Ascending aorta (tissue), 2 donors: Measurements from ENCODE around the gene NCK1. TPM values are rescaled to one million over a fixed set of nuclear protein-coding genes. Genes with fewer than 3 reads are reported as not detected.

Source experiments
- DNase-seq, 2 donors: peaks; one replicate each; pipeline ENCODE4 v3.0.0-alpha.2; 2019; ENCODE audit warnings: low spot score in 2 of 2
- H3K27ac ChIP-seq, 2 donors: fragments of 200-600 bp; sonication (generic); one replicate each; pipeline ENCODE4 v1.5.1; 2016 to 2017; ENCODE audit warnings: mild to moderate bottlenecking in 1 of 2
- H3K27me3 ChIP-seq: fragments of 200-600 bp; sonication (generic); one replicate; pipeline ENCODE4 v1.5.1; 2017
- H3K36me3 ChIP-seq, 2 donors: fragments of 200-600 bp; sonication (generic); one replicate each; pipeline ENCODE4 v1.5.1; 2016
- H3K4me1 ChIP-seq, 2 donors: fragments of 200-600 bp; sonication (generic); one replicate each; pipeline ENCODE4 v1.5.1; 2016 to 2017; ENCODE audit warnings: mild to moderate bottlenecking in 1 of 2
- H3K4me3 ChIP-seq, 2 donors: fragments of 200-600 bp; sonication (generic); one replicate each; pipeline ENCODE4 v1.5.1; 2016 to 2017; ENCODE audit warnings: mild to moderate bottlenecking in 1 of 2
- H3K9me3 ChIP-seq, 2 donors: fragments of 200-600 bp; sonication (generic); one replicate each; pipeline ENCODE4 v1.5.1; 2016
- CTCF ChIP-seq, 3 experiments: fragments of 200-600 bp in 2 of 3; fragments of 450-650 bp in 1 of 3; sonication (generic) in 2 of 3; IDR thresholded peaks; one replicate each; pipeline ENCODE4 v1.5.1; 2016 to 2019; ENCODE audit warnings: antibody characterized with exemption in 3 of 3, mild to moderate bottlenecking in 1 of 3, moderate library complexity in 1 of 3
- intact Hi-C: fragments of 100-400 bp; cut with DNase I; formaldehyde crosslinking; loops from one replicate; pipeline ENCODE4 v1.15.1; 2023
- total RNA-seq: library from RNA; depleted of rRNA; stranded (reverse); fragments of >200 nt; gene quantifications from one replicate; pipeline ENCODE4 v1.1.0, GENCODE V29; 2016

Gene NCK1
- total RNA-seq, 1 donor from 2014 or later = 45.6 TPM

- H3K36me3 ChIP-seq = peaks cover 0 to 6% of the 10 kb centered on the region in 2 donors
- intact Hi-C loops = no loop called here
Measured at GRCh38 chr3:136852180-136852579, 9.8 kb upstream of the NCK1 start.

GRCh38 chr3:136856665-136857064, 5.3 kb upstream of the NCK1 start:
- no peak for TF ChIP-seq CTCF (IDR thresholded peaks at IDR 0.05)
- peaks cover 0 to 6% of the 10 kb centered on the region in 2 donors for H3K36me3 ChIP-seq
- intact Hi-C loops = no loop called here
- H3K4me1 ChIP-seq = peaks cover 0 to 9% of the 10 kb centered on the region in 2 donors
- H3K9me3 ChIP-seq = no peaks in the 10 kb centered on the region
- DNase-seq = no peak
- no peak overlapping the region for H3K4me3 ChIP-seq
- H3K27ac ChIP-seq = no peak overlapping the region
- H3K27me3 ChIP-seq = no peaks in the 10 kb centered on the region

More at GRCh38 chr3:136852180-136852579, 9.8 kb upstream of the NCK1 start:
- no peak overlapping the region for H3K4me3 ChIP-seq
- H3K4me1 ChIP-seq = no peaks in the 10 kb centered on the region
- no peak overlapping the region for H3K27ac ChIP-seq
- TF ChIP-seq CTCF (IDR thresholded peaks at IDR 0.05) = no peak
- H3K9me3 ChIP-seq = no peaks in the 10 kb centered on the region
- no peaks in the 10 kb centered on the region for H3K27me3 ChIP-seq
- no peak for DNase-seq

- DNase-seq = no peak
- H3K4me1 ChIP-seq = peaks cover 0 to 9% of the 10 kb centered on the region in 2 donors
- H3K27me3 ChIP-seq = no peaks in the 10 kb centered on the region
- no peak overlapping the region for H3K27ac ChIP-seq
- H3K36me3 ChIP-seq = peaks cover 0 to 6% of the 10 kb centered on the region in 2 donors
- TF ChIP-seq CTCF (IDR thresholded peaks at IDR 0.05) = no peak
- no peaks in the 10 kb centered on the region for H3K9me3 ChIP-seq
- no peak overlapping the region for H3K4me3 ChIP-seq
- intact Hi-C loops = no loop called here
Measured at GRCh38 chr3:136858381-136858780, 3.6 kb upstream of the NCK1 start.

- H3K36me3 ChIP-seq = no peaks in the 10 kb centered on the region
- peaks cover 0 to 9% of the 10 kb centered on the region in 2 donors for H3K4me1 ChIP-seq
- peak overlapping the region; percentile 78 to 85 for H3K4me3 ChIP-seq
- no peak for TF ChIP-seq CTCF (IDR thresholded peaks at IDR 0.05)
- no peaks in the 10 kb centered on the region for H3K9me3 ChIP-seq
- peak overlapping the region in 1 of 2 donors; percentile 92 for H3K27ac ChIP-seq
- intact Hi-C loops = loop anchor here (10.0 kb wide), 2 partner anchors 606 to 896 kb away; partner anchors contain the start of genes PCCB and PPP2R3A
- DNase-seq = no peak
- H3K27me3 ChIP-seq = no peaks in the 10 kb centered on the region
Measured at GRCh38 chr3:136860541-136860940, 1.5 kb upstream of the NCK1 start.

GRCh38 chr3:136862617-136863322, 762 bp downstream of the NCK1 start:
- peak in 1 of 2 donors; percentile 79 for DNase-seq
- Histone ChIP-seq H3K27ac (peak overlapping the region; percentile 91 to 92), H3K27me3 (no peaks in the 10 kb centered on the region), H3K36me3 (peaks cover 0 to under 1% of the 10 kb centered on the region in 2 donors), H3K4me3 (peak overlapping the region; percentile 78 to 85), H3K9me3 (no peaks in the 10 kb centered on the region), H3K4me1 (peaks cover 0 to 9% of the 10 kb centered on the region in 2 donors)
- no peak for TF ChIP-seq CTCF (IDR thresholded peaks at IDR 0.05)
- intact Hi-C loops = loop anchor here (1.0 to 10.0 kb wide), 8 partner anchors 44 to 898 kb away; partner anchors contain the start of genes MSL2, PCCB, PPP2R3A and STAG1
